ENCODE results near the gene EIPR1.

The EIPR1 gene

DNA sequence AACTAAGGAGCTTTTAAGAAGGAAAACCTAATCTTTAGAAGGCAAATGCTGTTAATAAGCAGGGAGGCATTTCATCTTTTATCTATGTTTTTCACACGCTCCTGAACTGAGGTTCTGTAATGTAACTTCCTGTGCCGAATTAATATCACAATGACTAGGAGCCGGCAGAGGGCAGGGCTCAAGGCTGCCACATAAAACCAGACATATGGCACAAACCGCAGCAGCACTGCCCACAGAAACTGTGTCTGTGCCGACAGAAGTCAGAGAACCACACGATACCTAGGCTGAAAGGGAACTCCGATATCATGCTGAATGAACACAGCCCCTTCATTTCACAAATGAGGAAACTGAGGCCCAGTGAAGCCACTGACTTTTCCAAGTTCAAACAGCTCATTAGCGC lies 112.1 kb downstream of the EIPR1 start:
- no peak for DNase-seq

GRCh38 chr2:3264010-3264744 lies 113.4 kb downstream of the EIPR1 start:
- DNase-seq: no peak

DNA sequence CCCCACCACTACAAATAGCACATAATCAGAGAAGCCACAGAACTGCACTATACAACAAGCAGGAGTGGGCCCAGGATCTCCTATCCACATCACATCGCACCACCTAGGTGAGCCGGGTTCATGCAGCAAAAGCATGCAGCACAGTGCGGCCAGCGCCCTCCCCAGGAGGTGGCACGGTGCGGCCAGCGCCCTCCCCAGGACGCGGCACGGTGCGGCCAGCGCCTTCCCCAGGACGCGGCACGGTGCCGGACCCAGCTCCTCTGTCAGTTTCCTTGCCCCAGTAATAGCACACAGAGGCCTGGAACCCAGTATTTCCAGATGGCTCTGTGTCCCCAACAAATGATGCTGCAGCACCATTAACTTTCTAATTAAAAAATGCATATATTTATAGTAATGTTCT lies 114.1 kb downstream of the EIPR1 start:
- DNase-seq: no peak

DNA sequence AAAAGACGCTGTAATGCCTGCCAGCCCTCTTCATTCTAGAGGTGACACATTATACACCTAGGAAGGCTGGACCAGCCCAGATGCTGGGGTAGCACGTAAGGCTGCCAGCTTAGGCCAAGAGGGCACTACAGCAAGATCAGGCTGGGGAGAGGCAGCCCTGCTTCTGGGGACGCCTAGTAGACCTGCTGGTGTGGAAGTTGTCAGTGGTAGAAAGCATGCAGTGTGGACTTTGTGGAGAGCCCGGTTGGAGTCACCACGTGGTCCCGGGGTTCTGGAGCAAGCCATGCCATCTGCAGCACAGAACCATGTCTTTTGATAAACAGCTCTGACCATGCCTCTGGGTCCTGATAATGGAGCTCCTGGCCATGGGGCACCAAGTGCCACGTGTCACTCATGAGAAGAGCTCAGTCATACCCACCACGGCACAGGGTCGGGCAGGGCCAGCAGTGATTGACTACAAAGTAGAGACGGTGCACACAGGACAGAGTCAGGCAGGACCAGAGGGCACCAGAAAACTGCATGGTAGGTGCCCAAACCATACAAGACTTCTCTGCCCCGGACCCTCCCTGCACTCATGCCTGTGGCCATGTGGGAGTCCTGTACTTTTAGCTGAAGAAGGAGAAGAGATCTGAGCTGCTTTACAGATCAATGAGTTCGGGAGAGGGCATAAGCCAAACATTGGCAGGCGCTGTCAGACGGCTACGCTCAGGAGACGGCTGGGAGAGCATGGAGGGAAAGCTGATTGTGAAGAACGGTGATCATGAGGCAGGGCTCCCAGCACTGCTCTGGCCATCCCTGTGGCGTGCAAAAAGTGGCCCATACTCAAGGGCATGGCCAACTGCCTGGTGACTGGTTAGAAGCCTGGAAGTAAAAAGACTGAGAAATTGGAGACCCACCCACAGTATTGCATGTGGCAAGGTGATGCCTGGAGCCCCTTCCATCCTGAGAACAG lies 114.9 kb downstream of the EIPR1 start:
- no peak for DNase-seq

DNA sequence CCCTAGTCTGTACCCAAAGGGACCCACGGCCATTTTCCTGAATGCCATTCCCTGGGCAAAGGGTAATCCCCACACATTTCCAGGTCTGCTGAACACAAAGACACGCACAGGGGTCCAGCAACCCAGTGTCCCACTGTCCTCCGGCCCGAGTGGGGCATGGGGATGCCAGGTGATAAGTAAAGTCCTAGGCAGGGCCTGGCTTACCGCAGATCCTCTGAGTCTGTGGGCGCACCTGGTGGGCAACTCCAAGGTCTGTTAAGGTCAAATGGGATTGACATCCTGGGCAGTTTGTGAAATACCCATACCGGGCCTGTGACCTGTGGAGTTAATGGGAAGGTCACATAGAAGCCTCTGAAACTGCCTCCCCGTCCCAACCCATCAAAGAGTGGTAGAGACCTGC lies 116.1 kb downstream of the EIPR1 start:
- DNase-seq: no peak

DNA sequence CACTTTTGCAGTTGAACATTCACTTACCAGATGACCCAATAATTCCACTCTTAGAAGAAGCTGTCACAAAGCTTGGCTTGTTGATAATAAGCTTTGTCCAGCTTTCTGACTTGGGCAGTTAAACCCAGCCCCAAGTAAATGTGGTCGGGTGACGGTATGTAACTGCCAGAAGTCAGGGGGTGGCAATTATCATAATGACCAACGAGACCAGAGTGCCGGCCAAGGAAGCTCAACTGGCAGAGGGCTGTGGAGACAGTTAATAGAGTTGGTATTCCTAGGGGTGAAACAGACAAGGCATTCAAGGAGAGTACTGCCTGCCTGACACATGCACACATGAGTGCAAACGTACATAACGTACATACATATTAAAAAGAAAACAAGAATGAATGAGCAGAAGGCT lies 116.7 kb downstream of the EIPR1 start:
- DNase-seq: no peak

DNA sequence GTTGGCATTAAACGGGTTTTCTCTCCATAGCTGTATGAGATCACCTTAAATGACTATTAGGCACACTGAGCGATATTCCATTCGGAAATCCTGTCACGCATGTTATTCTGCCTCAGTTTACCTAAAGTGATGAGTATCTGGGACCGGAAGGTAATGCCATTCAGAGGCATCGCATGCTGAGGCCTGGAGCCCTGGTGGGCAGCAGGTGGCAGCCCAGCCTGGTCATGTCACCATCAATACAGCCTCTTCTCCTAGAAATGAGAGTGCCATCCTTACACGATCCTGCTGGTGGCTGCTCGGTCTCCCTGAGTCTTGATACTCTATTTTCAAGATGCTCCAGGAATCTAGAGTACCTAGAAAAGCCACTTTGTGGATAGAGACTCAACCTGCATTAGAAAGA lies 119.8 kb downstream of the EIPR1 start:
- no peak for DNase-seq

- no peak for DNase-seq
Observed at GRCh38 chr2:3257166-3257565, 120.5 kb downstream of the EIPR1 start.

DNA sequence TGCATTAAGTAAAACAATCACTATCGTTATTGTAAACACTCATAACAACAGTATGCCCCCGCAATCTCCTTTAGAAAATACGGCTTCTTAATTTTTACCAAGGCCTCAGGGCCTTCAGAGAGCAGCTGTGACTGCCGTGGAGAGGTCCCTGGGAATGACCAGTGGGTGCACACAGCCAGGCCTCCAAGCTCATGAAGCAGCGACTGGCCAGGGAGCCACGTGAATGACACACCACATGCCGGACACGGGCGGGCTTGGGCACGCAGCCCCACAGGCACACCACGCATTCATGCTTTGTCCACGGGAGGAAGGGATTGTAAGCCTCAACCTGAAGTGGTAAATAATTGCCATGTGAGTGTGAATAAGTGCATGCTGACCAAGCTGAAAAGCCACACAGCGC lies 121.0 kb downstream of the EIPR1 start:
- DNase-seq: no peak

- no peak for DNase-seq
Observed at GRCh38 chr2:3256157-3256556, 121.5 kb downstream of the EIPR1 start.

DNA sequence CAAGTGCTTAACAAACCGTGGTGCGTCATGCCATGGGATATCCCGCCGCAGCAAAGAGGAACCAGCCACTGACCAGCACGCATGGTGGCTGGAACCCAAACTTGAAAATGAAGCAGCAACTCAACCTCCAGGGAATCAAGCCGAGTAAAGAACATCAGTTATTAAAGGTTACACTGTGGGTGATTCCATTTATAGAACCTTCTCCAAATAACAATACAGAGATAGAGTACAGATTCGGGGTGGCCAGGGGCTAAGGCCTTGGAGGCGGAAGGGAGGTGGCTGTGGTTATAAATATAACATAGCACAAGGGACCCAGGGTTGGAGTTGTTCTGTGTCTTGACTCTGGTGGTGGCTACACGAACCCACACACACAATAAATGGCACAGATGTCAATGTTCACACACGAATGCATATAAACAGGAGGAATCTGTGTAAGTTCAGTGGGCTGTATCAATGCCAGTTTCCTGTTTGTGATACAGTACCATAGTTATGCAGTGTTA lies 123.1 kb downstream of the EIPR1 start:
- no peak for DNase-seq

GRCh38 chr2:3253913-3254441 lies 123.6 kb downstream of the EIPR1 start:
- no peak for DNase-seq

GRCh38 chr2:3251946-3252345 lies 125.7 kb downstream of the EIPR1 start:
- no peak for DNase-seq

DNA sequence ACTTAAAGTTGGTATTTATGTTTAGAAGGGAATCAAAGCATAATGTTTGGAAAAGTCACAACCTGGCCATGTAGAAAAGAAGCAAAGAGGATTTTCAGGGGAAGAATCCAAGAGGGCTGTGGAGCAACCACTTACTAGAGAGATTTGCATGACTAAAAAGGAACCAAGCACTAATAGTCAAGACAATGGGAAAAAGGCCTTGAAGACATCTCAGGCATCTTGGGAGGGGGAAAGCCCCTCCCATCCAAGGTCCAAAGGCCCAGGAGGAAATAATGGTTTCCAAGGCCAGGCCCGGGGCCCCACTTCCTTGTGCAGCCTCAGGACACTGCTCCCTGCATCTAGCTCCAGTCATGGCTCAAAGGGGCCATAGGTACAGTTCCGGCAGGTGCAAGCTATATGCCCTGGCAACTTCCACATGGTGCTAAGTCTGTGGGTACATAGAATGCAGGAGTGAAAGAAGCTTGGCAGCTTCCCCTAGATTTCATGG lies 128.1 kb downstream of the EIPR1 start:
- DNase-seq: no peak

DNA sequence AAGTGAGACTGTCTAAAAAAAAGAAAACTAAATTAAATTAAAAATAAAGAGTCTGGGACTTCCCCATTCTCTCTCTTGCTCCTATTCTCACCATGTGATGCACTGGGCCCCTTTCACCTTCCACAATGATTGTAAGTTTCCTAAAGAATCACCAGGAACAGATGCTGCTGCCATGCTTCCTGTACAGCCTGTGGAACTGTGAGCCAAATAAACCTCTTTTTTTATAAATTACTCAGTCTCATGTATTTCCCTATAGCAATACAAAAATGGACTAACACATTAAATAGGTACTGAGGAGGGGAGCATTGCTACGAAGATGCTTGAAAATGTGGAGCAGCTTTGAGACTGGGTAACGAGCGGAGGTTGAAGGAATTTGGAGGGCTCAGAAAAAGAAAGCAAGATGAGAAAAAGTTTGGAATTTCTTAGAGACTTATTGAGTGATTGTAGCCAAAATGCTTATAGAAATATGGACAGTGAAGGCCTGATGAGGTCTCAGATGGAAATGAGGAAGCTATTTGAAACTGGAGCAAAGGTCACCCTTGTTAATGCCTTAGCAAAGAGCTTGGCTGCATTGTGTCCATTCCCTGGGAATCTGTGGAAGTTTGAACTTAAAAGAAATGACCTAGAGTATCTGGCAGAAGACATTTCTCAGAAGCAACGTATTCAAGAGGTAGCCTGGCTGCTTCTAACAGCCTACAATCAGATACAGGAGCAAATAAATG lies 128.7 kb downstream of the EIPR1 start:
- no peak for DNase-seq

GRCh38 chr2:3246928-3247714 lies 130.5 kb downstream of the EIPR1 start:
- DNase-seq: no peak

GRCh38 chr2:3246406-3246805 lies 131.2 kb downstream of the EIPR1 start:
- no peak for DNase-seq

GRCh38 chr2:3244486-3244885 lies 133.1 kb downstream of the EIPR1 start:
- DNase-seq: no peak

GRCh38 chr2:3243804-3244203 lies 133.8 kb downstream of the EIPR1 start:
- no peak for DNase-seq

DNA sequence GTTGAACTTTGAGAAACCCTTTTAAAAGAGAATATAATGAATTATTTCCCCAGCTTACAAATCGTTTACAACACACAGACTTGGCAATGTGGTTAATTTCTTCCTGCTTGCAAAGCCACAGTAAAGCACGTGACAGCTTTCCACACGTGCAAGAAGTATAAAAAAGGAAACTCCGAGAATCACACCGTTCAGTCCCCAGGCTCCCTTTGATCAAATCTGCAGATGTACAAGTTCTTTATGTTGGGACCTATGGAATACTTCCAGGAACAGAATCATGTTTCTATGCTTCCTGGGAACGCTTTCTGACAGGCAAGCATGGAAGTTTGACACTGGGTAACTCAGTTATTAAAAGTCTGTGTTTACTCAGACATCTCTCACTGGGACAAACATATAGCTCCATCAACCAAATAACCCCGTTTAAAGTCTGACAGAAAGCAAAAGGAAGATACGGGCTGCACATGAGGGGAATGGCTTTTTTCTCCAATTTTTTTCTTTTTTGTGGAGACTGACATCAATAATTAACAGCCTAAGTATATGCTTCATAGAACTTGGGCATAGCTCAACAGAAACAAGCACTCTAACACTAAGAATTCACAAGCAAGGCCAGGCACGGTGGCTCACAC lies 134.8 kb downstream of the EIPR1 start:
- no peak for DNase-seq

DNA sequence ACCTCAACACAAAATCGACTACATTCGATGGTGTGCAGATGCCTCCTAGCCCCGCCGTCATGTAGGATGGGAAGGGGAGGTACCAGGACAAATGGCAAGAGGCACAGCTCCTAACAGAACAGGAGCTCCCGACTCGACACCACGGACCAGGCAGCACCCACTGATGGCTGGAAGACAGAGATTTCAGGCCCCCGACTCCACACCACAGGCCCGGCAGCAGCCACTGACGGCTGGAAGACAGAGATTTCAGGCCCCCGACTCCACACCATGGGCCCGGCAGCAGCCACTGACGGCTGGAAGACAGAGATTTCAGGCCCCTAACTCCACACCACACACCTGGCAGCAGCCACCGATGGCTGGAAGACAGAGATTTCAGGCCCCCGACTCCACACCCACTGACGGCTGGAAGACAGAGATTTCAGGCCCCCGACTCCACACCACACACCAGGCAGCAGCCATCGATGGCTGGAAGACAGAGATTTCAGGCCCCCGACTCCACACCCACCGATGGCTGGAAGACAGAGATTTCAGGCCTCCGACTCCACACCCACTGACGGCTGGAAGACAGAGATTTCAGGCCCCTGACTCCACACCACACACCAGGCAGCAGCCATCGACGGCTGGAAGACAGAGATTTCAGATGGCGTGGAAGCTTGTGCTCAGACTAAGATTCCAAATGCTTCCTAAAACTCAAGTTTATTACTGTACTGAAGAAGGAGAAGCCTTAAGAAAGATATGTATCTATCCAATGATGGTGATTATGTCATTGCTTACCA lies 135.5 kb downstream of the EIPR1 start:
- no peak for DNase-seq

Measured in NCI-H345 (cell line).